SK-N-SH (cell line): ENCODE results near the gene FKBP7. TPM values are rescaled to one million over a fixed set of nuclear protein-coding genes. Genes with fewer than 3 reads are reported as not detected.

ENCODE experiments used
- CTCF ChIA-PET: fragments of 300-600, 350-600 bp; formaldehyde crosslinking; extraction: SDS; loops from one replicate; lab custom pipeline; 2021; lab: Yijun Ruan, JAX
- POLR2A ChIA-PET: fragments of 350-600 bp; sonication (Branson Sonifier 250); formaldehyde crosslinking; extraction: SDS; loops from one replicate; lab custom pipeline; 2020; ENCODE audit warnings: antibody characterized with exemption, inconsistent platforms; lab: Yijun Ruan, JAX
- DNase-seq: peaks from one replicate; pipeline ENCODE4 v3.0.0; 2012
- H2AFZ ChIP-seq: fragments of 200-600 bp; sonication (generic); 2 replicates; pipeline ENCODE4 v1.8.1; 2016; ENCODE audit warnings: antibody characterized with exemption, mild to moderate bottlenecking, low read depth
- H3F3A ChIP-seq: fragments of 200-600 bp; sonication (generic); replicated peaks from 2 replicates; pipeline ENCODE3; 2016; ENCODE audit warnings: antibody characterized with exemption, mild to moderate bottlenecking; ENCODE audit not compliant: insufficient read depth
- H3K27ac ChIP-seq, 2 experiments: fragments of 200-500 bp in 1 of 2; fragments of 200-600 bp in 1 of 2; sonication (Bioruptor generic) in 1 of 2; sonication (generic), shearing (Covaris generic) in 1 of 2; 2 replicates each; pipeline versions ENCODE4 v1.5.1 to v1.6.1; 2014 to 2016; ENCODE audit warnings: low read depth in 2 of 2, inconsistent platforms in 1 of 2, low read length in 1 of 2, mild to moderate bottlenecking in 1 of 2, mixed read lengths in 1 of 2
- H3K27me3 ChIP-seq: fragments of 200-600 bp; sonication (generic), shearing (Covaris generic); 2 replicates; pipeline ENCODE4 v1.6.1; 2016; ENCODE audit warnings: mixed run types; ENCODE audit not compliant: insufficient read depth
- H3K36me3 ChIP-seq, 2 experiments: fragments of 200-500 bp in 1 of 2; fragments of 200-600 bp in 1 of 2; sonication (Bioruptor generic) in 1 of 2; sonication (generic) in 1 of 2; replicated peaks in 1 of 2; 2 replicates each; pipeline versions ENCODE3 to v1.5.1; 2014 to 2016; ENCODE audit warnings: low read length in 1 of 2, mild to moderate bottlenecking in 1 of 2; ENCODE audit not compliant: insufficient read depth in 2 of 2, control insufficient read depth in 1 of 2
- H3K4me1 ChIP-seq, 2 experiments: fragments of 200-500 bp in 1 of 2; fragments of 200-600 bp in 1 of 2; sonication (Bioruptor generic) in 1 of 2; sonication (generic), shearing (Covaris generic) in 1 of 2; 2 replicates each; pipeline versions ENCODE4 v1.5.1 to v1.6.1; 2014 to 2016; ENCODE audit warnings: low read depth in 1 of 2, low read length in 1 of 2, mixed run types in 1 of 2; ENCODE audit not compliant: insufficient read depth in 2 of 2, control insufficient read depth in 1 of 2
- H3K4me2 ChIP-seq: fragments of 200-600 bp; sonication (generic), shearing (Covaris generic); 2 replicates; pipeline ENCODE4 v1.6.1; 2017; ENCODE audit warnings: mixed run types
- H3K4me3 ChIP-seq, 2 experiments: fragments of 200-500 bp in 1 of 2; fragments of 200-600 bp in 1 of 2; sonication (Bioruptor generic) in 1 of 2; sonication (generic), shearing (Covaris generic) in 1 of 2; 2 replicates each; pipeline versions ENCODE4 v1.5.1 to v1.8.1; 2014 to 2016; ENCODE audit warnings: low read depth in 2 of 2, inconsistent platforms in 1 of 2, low read length in 1 of 2, mild to moderate bottlenecking in 1 of 2, mixed read lengths in 1 of 2, moderate library complexity in 1 of 2
- H3K79me2 ChIP-seq: fragments of 200-600 bp; sonication (generic); 2 replicates; pipeline ENCODE4 v1.8.1; 2017; ENCODE audit warnings: mild to moderate bottlenecking; ENCODE audit not compliant: insufficient read depth
- H3K9ac ChIP-seq: fragments of 200-600 bp; sonication (generic); 2 replicates; pipeline ENCODE4 v1.6.1; 2017; ENCODE audit warnings: mixed run types
- H3K9me2 ChIP-seq: fragments of 200-600 bp; sonication (generic); 2 replicates; pipeline ENCODE4 v1.6.1; 2017; ENCODE audit warnings: mixed run types
- H3K9me3 ChIP-seq: fragments of 200-600 bp; sonication (generic); 2 replicates; pipeline ENCODE4 v1.6.1; 2017; ENCODE audit warnings: mixed run types, mild to moderate bottlenecking, moderate library complexity
- H4K20me1 ChIP-seq: fragments of 200-600 bp; sonication (generic); 2 replicates; pipeline ENCODE4 v1.6.1; 2017; ENCODE audit warnings: mild to moderate bottlenecking, mixed run types; ENCODE audit not compliant: insufficient read depth
- ELF1 ChIP-seq: IDR thresholded peaks from 2 replicates; pipeline ENCODE4 v1.4.0; 2012
- EP300 ChIP-seq, 2 experiments: IDR thresholded peaks; 2 replicates each; pipeline versions ENCODE4 v1.4.0 to v1.6.1; 2012; ENCODE audit warnings: borderline replicate concordance in 1 of 2, low read depth in 1 of 2, low read length in 1 of 2
- FOSL2 ChIP-seq: IDR thresholded peaks from 2 replicates; pipeline ENCODE4 v1.4.0; 2012; ENCODE audit warnings: low read depth, mild to moderate bottlenecking, moderate library complexity, borderline replicate concordance
- FOXJ3 ChIP-seq: sonication (generic); formaldehyde crosslinking; IDR thresholded peaks from 2 replicates; pipeline ENCODE4 v1.5.1; 2020; ENCODE audit warnings: mild to moderate bottlenecking, missing genetic modification reagents
- GABPA ChIP-seq: IDR thresholded peaks from 2 replicates; pipeline ENCODE4 v1.4.0; 2012; ENCODE audit warnings: low read depth, mild to moderate bottlenecking
- GATA2 ChIP-seq: sonication (generic); formaldehyde crosslinking; IDR thresholded peaks from 2 replicates; pipeline ENCODE4 v1.5.0; 2020; ENCODE audit warnings: mild to moderate bottlenecking, missing genetic modification reagents
- NFIC ChIP-seq: IDR thresholded peaks from 2 replicates; pipeline ENCODE4 v1.4.0; 2012; ENCODE audit warnings: borderline replicate concordance
- NRF1 ChIP-seq: IDR thresholded peaks from 2 replicates; pipeline ENCODE4 v1.6.1; 2012; ENCODE audit warnings: low read depth, mild to moderate bottlenecking, low read length
- PBX3 ChIP-seq: IDR thresholded peaks from 2 replicates; pipeline ENCODE4; 2012
- RCOR1 ChIP-seq: fragments of 150-350 bp; IDR thresholded peaks from 2 replicates; pipeline ENCODE4 v1.6.1; 2017; ENCODE audit warnings: antibody characterized with exemption, low read length
- TAF1 ChIP-seq: IDR thresholded peaks from 2 replicates; pipeline ENCODE4 v1.6.1; 2012; ENCODE audit warnings: low read depth, mild to moderate bottlenecking, low read length, moderate library complexity, borderline replicate concordance
- USF1 ChIP-seq: IDR thresholded peaks from 2 replicates; pipeline ENCODE4 v1.4.0; 2012; ENCODE audit warnings: low read depth, borderline replicate concordance
- WGBS: methylation state at CpG from one replicate; pipeline ENCODE4 v1.1.6; 2017; ENCODE audit warnings: low lambda C conversion rate; 5-methylcytosine and 5-hydroxymethylcytosine counted together
- polyA plus RNA-seq, 3 experiments: library from polyadenylated mRNA; depleted of rRNA; stranded (reverse); fragments of >200 nt; gene quantifications; 2 replicates each; pipeline ENCODE4 v1.2.3, GENCODE V29; 2012

The FKBP7 gene
- polyA plus RNA-seq, 1 of the 3 experiments (the other 2 are of a cell fraction) = 35.6 TPM

GRCh38 chr2:178452870-178453269, 25.5 kb downstream of the FKBP7 start:
- ChIA-PET CTCF (interaction anchor here (2.0 kb wide), 1 partner anchor 15 kb away, joined by 5 read pairs; no protein-coding TSS in a partner anchor), POLR2A (no interaction called here)
- no peak for DNase-seq

GRCh38 chr2:178452334-178452733, 26.1 kb downstream of the FKBP7 start:
- CTCF ChIA-PET = interaction anchor here (2.0 kb wide), 1 partner anchor 15 kb away, joined by 5 read pairs; no protein-coding TSS in a partner anchor
- POLR2A ChIA-PET = interaction anchor here (1.7 kb wide), 1 partner anchor 71 kb away, joined by 12 read pairs; no protein-coding TSS in a partner anchor
- Histone ChIP-seq H3K27me3 (no peaks in the 10 kb centered on the region), H3K9me3 (no peaks in the 10 kb centered on the region), H3K79me2 (peaks cover 33% of the 10 kb centered on the region), H2AFZ (no peak overlapping the region), H3K36me3 (peaks cover 6 to 18% of the 10 kb centered on the region in 2 experiments), H3F3A (peaks cover 3% of the 10 kb centered on the region), H3K9ac (no peak overlapping the region), H3K4me3 (0 out of 4 replicates have a peak overlapping the region, but pooled peaks of 1 of the 2 experiments have one; percentile 100), H4K20me1 (peaks cover 21% of the 10 kb centered on the region), H3K4me2 (no peak overlapping the region), H3K9me2 (no peaks in the 10 kb centered on the region), H3K4me1 (peaks cover 0 to 22% of the 10 kb centered on the region in 2 experiments; a peak in 2 of 4 replicates), H3K27ac (no peak overlapping the region)
- no peak for DNase-seq
- TF ChIP-seq ELF1 (no peak), NRF1 (no peak), FOXJ3 (no peak), FOSL2 (no peak), PBX3 (no peak), RCOR1 (no peak), GATA2 (CRISPR knock-in tag) (no peak), EP300 (IDR thresholded peaks at IDR 0.05; ENCODE audit: borderline replicate concordance in 1 of 2, low read depth in 1 of 2, low read length in 1 of 2) (no peak), USF1 (no peak), GABPA (no peak)
- WGBS = 94% methylated on average over 2 of the region's 2 CpGs

More at GRCh38 chr2:178452870-178453269, 25.5 kb downstream of the FKBP7 start:
- Histone ChIP-seq H2AFZ (no peak overlapping the region), H3K4me1 (peaks cover 0 to 22% of the 10 kb centered on the region in 2 experiments; a peak in 2 of 4 replicates), H3K9me2 (no peaks in the 10 kb centered on the region), H3K9me3 (no peaks in the 10 kb centered on the region), H3K27ac (no peak overlapping the region), H3K4me3 (no peak overlapping the region), H4K20me1 (peaks cover 21% of the 10 kb centered on the region), H3K79me2 (peaks cover 28% of the 10 kb centered on the region), H3K9ac (no peak overlapping the region), H3F3A (peaks cover 3% of the 10 kb centered on the region), H3K36me3 (peaks cover 4 to 13% of the 10 kb centered on the region in 2 experiments), H3K27me3 (no peaks in the 10 kb centered on the region), H3K4me2 (no peak overlapping the region)
- WGBS = 77% methylated on average over 5 of the region's 5 CpGs
- TF ChIP-seq TAF1 (no peak), NFIC (peak; percentile 21; the same call in 1 of the 2 replicates)
